ENCODE data around the gene RASSF8.

- TF ChIP-seq CTCF (conservative IDR thresholded peaks at IDR 0.05) (no peak), EZH2 (IDR thresholded peaks at IDR 0.05; ENCODE audit: low read depth) (no peak)
Measured at GRCh38 chr12:25957793-25958427, 572 bp upstream of the RASSF8 start.

Measured in PC-9 (cell line).